NCI-H510A (cell line): Measurements from ENCODE around the gene SESTD1.

Source experiments
- DNase-seq: peaks from one replicate; lab custom pipeline; 2025; lab: John Stamatoyannopoulos, UW

SESTD1 gene, protein sequence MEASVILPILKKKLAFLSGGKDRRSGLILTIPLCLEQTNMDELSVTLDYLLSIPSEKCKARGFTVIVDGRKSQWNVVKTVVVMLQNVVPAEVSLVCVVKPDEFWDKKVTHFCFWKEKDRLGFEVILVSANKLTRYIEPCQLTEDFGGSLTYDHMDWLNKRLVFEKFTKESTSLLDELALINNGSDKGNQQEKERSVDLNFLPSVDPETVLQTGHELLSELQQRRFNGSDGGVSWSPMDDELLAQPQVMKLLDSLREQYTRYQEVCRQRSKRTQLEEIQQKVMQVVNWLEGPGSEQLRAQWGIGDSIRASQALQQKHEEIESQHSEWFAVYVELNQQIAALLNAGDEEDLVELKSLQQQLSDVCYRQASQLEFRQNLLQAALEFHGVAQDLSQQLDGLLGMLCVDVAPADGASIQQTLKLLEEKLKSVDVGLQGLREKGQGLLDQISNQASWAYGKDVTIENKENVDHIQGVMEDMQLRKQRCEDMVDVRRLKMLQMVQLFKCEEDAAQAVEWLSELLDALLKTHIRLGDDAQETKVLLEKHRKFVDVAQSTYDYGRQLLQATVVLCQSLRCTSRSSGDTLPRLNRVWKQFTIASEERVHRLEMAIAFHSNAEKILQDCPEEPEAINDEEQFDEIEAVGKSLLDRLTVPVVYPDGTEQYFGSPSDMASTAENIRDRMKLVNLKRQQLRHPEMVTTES

DNA sequence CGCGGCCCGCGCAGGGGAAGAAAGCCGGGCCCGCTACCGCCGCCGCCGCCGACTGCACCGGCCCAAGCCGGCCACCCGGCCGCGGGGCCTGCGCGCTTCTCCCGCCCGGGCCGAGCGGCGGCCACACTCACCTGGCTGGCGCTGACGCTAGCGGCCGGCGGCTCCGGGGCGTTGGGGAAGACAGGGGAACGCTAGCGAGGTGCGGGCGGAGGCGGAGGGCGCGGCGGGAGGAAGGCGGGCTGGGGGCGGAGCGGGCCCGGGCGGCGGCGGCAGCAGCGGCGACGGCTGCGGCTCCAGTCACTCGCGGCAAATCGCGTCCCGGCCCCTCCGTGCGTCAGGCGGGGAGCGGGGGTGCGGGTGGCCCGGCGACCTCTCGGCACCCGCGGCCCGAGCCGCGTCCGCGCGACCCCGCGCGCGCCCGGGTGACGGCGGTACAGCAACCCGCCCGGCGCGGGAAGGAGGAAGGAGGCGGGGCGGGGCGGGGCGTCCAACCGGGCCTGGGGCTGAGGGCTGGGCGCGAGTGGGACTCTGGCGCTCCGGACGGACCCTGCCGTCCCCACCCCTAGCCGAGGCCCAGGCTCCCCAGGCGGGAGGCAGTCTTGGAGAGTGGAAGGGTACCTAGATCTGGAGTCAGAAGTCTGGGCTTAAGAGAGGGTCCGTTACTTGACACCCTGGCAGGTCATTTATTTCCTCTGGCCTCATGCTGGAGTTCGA, at the start of gene SESTD1:
TSS of gene SESTD1 (minus strand) at position 465 of the 714 bp plus-strand sequence. CDS start 72,991 bp downstream, outside the sequence.
- DNase-seq = peak; percentile 80

DNA sequence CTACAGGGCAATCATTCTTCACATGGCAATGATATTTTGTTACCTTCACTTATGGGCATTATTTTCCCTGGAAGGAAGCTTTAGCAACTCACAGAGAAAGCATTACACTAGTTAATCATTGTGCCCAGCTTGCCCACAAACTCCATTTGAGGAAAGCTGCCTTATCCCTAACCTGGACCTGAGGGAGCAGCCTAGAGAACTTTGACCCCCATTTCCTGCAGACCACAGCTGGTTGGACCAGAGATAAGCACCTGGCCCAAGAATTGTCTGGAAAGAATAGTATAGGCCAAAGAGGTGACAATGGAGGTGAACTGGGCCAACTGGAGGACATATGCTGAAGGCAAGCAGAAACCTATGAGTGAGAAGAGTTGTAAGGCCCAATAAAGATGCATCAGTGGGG, 48.4 kb upstream of the SESTD1 start:
- no peak for DNase-seq

DNA sequence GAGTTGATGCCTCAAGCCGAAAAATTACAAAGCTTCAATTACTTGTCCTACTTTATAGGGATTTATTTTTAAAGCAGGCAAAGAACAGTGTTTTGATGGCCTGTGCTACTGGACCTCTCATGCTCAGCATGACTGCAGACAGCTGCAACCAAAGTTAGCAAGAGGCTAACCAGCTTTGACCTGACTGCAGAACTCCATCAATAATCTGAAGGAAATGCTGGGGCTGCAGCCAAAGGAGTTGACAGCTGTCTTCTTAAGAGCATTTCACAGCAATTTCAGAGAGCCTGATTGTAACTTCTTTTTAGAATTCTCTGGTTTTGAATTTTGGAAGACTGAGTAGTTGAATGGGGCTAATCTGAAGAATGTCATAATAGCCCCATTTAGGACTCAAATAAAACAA, 46.5 kb upstream of the SESTD1 start:
- no peak for DNase-seq

DNA sequence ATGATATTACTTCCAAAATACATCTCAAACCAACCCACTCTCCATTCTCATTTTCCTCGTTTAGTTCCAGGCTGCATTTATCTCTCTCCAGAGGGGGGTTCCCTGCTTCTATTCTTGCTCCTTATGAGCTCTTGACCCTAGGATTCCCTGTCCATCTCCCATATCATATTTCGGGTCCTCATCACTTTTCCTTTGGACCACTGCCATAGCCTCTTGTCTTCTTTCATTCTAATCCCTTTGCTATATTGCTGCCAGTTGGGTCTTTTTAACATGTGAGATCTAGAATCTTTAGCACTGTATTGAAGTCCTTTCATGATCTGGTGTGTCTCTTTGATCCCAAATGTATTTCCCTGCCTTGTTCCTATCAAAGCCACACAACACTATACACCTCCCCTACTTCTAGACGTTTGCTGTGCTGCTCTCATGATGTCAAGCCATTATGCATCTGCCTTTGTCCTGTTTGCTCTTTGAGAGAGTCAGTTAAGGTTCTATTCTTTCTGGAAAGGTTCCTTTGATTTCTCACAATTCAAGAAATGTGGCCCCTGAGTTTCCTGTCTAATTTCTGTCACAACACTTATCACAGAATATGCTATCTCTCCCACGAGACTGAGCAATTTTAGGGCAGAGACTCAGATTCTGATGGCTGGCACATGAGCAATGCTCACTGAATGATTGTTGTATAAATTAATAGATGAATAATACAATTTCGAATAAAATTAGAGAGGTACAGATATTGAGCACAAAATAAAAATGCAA, 43.2 kb upstream of the SESTD1 start:
- no peak for DNase-seq

DNA sequence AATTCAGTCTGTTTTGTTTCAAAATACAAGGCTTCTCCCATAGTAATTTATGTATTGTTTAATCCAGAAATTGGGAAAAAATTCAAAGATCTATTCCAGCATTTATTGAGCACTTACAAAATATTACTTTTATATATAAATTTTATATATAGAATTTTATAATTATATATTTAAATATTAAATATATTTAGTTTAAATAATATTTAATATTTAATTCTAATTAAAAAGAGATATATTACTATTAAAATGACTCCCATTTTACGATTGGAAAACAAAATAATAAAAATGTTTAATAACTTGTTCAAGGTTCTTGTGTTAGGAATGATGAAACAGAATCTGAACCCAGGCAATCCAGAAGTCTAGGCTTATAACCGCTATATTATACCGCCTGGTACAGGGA, 40.5 kb upstream of the SESTD1 start:
- no peak for DNase-seq

DNA sequence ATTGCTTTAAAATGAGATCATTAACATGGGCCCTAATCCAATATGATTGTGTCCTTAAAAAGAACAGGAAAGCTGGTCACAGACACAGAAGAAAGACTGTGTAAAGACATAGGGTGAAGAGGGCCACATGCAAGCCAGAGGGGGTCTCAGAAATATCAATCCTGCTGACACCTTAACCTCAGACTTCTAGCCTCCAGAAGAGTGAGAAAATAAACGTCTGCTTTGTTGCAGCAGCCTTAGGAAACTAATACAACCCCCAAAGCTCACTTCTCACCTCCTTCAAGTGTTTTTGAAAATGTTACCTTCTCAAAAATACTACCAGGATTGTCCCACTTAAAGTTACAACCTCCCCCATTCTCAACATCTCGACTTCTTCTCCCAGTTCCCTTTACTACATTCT, 39.8 kb upstream of the SESTD1 start:
- no peak for DNase-seq

DNA sequence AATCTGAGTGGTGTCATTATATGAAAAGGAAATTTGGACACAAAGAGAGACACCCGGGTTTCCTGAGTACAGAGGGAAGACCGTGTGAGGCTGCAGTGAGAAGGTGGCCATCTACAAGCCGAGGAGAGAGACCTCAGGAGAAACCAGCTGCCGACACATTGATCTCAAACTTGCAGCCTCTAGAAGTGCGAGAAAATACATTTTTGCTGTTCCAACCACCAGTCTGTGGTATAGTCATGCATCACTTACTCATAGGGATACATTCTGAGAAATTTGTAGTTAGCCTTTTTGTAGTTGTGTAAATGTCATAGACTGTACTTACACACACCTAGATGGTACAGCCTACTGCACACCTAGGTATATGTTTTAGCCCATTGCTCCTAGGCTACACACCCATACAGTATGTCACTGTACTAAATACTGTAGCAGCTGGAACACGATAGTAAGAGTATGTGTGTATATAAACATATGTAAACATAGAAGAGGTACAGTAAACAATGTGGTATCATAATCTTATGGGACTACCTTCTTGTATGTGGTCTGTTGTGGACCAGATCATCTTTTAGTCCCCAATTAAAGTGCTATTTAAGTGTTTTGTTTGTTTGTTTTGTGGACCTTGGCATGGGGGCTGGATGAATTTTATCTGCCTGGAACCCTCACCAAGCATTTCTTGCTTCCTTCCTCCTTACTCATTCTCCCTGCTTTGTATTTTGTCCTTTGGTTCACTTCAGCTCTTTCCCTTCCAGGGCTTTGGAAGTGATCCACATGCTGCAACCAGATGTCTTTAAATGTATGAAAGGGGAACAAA, 38.3 kb upstream of the SESTD1 start:
- no peak for DNase-seq

DNA sequence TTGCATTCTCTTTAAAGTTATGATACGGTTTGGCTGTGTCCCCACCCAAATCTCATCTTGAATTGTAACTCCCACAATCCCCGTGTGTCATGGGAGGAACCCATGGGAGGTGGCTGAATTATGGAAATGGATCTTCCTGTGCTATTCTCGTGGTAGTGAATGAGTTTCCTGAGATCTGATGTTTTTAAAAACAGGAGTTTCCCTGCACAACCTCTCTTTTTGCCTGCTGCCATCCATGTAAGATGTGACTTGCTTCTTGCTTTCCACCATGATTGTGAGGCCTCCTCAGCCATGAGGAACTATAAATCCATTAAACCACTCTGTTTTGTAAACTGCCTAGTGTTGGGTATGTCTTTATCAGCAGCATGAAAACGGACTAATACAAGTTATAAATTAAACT, 37.5 kb upstream of the SESTD1 start:
- DNase-seq = no peak

DNA sequence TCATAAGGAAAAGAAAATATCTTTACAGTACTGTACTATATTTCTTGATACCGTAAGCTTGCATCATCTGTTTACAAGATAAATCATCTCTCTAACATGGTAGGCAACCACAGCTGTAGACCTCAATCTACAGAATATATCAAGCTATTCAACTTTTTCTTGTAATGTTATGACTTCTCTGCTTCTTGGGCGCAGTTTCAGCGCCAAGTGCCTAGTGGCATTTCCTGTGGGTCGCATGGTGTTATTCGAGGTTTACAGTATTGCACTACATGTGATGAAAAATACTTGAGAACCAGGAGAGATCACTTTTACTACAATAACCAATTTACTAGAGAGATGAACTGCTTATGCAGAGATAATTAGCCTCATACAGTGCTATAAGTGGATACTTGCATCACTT, 34.0 kb upstream of the SESTD1 start:
- DNase-seq = no peak

DNA sequence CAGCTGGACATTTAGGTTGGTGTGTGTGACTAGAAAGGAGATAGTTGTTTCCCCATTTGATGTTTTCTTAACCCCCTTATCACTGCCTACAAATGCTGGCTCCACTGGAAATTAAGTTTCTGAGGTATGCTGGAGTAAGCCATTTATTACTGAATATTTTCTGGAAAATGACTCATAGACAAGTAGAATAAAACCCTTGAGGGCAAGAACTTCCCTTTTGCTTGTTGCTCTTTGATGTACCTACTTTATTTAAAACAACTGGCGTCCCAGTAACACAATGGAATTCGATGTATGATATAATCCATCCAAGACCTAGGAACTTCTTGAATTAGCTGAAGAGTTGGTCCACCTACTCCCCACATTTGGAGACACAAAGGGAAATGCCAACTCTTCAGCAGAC, 33.3 kb upstream of the SESTD1 start:
- no peak for DNase-seq

DNA sequence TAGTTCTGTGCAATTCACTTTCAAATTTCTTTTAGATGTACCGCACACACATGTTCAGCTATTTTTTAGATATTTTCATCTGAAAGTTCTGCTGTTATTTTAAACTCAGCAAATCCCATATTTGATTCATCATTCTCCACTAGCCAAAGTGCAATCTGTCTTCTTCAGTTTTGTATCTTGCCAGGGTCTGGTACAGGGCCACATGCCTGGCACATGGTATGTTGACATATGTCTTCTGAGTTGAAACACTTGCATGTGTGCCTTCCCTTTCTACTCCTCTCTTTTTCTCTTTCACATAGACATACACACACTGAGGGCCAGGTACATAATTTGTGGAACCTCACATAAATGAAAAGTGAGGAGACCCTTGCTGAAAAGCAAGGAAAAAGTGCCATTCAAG, 25.7 kb upstream of the SESTD1 start:
- no peak for DNase-seq

DNA sequence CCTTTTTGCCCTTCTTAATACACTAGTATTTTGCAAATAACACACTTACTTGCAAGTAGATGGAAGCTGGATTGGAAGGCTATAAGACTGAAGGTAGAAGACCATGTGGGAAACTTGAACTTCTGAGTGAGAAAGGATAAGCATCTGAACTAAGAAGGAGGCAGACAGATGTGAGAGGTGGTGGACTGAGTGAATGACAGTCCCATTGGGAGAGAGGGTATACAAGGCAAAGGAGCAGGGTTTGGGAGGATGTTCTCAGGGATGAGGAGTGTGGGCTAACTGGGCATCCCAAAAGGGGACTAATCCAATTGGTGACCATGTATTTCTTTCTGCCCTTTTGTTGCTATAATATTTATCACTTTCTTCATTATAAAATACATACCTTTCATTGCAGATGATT, 20.4 kb upstream of the SESTD1 start:
- DNase-seq = no peak

DNA sequence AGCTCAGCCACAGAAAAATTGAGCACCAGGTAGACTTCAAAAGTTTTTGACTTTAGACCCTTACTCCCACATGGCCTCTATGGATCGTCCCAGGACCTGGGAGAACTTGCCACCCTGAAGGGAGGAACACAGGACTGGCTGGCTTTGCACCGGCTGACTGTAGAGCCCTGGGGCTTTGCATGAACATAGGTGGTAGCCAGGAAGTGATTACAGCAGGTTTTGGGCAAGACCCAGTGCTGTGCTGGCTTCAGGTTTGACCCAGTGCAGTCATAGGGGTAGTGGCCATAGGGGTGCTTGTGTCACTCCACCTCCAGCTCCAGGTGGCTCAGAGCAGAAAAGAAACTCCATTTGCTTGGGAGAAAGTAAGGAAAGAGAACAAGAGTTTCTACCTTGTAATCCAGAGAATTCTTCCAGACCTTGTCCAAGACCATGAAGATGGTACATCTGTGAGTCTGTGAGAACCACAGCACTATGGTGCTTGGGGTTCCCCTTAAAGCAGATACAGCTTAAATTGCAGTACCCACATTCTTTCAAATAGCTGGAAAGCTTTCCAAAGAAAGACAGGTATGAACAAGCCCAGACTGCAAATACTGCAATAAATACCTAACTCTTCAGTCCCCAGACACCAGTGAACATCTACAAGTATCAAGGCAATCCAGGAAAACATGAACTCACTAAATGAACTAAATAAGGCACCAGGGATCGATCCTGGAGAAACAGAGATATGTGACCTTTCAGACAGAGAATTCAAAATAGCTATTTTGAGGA, 13.0 kb upstream of the SESTD1 start:
- DNase-seq = no peak

DNA sequence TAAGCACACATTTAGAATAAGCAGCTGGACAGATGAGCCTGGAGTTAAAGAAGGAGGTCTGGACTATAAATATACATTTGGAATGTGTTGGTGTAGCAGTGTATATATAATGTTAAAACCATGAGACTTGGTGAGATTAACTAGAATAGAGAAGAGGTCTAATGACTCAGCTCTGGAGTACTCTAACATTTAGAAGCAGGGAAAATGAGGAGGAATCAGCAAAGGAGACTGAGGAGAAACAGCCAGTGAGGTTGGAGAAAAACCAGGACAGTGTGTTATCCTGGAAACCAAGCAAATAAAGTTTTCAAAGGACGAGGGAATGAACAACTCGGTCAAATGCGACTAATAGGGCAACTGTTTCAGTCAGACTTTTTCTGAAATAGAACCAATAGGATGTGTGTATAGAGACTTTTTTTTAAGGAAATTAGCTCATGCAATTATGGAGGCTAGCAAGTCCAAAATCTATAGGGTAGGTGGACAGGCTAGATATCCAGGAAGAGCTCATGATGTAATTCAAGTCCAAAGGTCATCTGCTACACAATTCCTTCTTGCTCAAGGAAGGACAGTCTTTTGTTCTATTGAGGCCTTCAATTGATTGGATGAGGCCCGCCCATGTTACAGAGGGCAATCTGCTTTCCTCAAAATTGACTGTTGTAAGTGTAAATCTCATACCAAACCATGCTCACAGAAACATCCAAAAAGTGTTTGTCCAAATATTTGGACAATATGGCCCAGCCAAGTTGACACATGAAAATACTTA, 10.8 kb upstream of the SESTD1 start:
- DNase-seq = no peak

DNA sequence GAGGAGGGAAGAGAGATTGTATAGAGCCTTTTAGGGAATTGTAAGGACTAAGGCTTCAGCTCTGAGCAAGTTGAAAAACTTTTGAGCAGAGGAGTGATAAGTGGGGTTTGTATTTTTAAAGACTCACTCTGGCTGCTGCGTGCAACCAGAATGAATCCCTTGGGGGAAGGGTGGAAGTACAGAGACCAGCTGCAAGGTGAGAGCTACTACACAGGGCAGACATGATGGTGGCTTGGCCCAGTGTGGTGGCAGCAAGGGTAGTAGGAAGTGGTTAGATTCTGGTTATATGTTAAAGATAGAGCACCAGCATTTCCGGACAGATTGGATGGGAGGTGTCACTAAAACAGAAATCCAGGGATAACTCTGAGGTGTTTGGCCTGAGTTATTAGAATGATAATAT, 10.1 kb upstream of the SESTD1 start:
- peak; percentile 40 for DNase-seq

DNA sequence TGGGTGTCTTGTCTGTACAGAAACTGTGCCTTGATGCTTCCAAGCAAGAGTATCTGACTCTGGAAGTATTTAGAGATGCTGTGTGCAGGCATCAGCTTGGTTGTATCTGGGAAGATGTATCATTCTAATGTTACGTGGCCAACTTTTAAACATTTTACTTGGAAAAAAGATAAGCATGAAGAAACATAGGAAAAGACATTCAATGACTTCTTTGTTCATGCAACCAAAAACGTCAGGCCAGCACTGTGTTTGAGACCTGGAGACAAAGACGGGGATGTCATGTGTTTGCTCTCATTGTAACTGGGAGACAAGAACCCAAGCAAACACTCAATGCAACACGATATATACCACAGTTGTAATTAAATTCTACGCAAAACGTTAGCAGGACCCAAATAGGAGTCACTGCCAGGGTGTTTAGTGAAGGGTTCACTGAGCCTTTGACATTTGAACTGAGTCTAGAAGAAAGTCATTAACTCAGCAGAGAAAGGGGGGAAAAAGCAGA, 8.9 kb upstream of the SESTD1 start:
- peak; percentile 88 for DNase-seq

DNA sequence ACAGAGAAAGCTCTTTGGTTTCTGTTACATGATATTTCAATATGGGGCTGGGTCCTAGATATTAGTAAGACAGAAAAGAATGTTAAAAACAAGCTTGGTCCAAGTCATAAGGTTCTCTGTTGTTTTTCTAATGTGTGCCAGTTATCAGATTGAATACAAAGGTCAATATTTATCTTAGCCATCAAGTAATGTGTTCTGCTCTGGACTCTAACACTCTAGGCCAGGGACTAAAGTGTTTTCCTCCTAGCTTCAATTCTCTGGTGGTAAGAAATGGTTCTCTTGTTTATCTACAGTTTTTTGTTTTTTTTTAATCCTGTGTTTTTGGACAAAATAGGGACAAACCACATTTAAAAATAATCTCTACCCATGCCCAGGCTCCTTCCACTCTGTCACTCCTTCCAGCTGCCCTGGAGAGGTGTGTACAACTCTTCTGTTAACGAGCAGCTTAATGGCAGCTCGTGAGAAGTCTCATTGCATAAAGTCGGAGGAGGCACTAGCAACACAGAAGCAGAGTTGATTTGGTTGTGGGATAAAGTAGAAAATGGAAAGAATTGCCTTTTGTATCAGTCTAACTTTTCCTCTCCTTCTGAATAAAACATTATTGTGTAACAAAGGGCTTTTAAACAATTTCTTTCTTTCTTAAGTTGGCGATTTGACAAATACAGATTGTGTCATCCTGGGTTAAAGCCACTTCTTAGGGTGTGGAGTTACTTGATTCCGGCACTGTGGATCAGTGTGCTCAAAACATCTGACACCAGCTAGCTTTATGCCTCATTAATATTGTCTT, 8.0 kb upstream of the SESTD1 start:
- peak; percentile 54 for DNase-seq

DNA sequence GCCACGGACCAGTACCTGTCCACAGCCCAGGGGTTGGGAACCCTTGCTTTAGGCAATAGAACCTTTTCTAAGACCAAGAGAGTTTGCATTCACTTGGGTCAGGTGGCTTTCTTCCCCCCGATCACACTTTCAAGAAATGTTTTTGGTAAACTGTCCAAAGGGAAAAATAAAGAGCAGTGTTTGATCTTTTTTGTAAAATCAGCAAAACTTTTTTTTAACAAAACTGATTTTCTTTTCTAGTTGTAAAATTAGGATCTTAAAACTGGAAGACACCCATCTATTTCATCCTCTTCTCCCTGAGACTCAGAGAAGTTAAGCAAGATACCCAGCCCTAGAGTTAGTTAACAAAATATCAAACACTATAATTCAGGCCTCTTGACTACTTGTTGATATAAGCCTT, 6.1 kb upstream of the SESTD1 start:
- DNase-seq = no peak
